ENCODE results near the gene JAKMIP1. TPM values are rescaled to one million over a fixed set of nuclear protein-coding genes. Genes with fewer than 3 reads are reported as not detected.

JAKMIP1 gene
- total RNA-seq, 2 donors from 2014 or later: 0.10 to 0.21 TPM

Other genes starting within 250 kb of the JAKMIP1 start
- gene C4orf50, start 182.1 kb downstream of the JAKMIP1 start, total RNA-seq: under 1 TPM; 0.03 TPM
- 10 to 100 TPM; 66.0 to 68.0 TPM for gene WFS1, start 69.3 kb upstream of the JAKMIP1 start, total RNA-seq

Data from left cardiac atrium (tissue), 2 donors.